Nucleus accumbens (tissue), 56 donors: ENCODE results near the gene NOS3.
"Not testable (repeated sequence)": the region's sequence is repeated elsewhere in the genome, so short reads cannot be mapped to it uniquely, and the experiment has no call there.

Source experiments
- DNase-seq, 56 donors: peaks; one replicate each; lab custom pipeline; 2025; lab: John Stamatoyannopoulos, UW

Gene NOS3

GRCh38 chr7:150997075-150997511 is 6.3 kb downstream of the NOS3 start:
- DNase-seq: no peak

- no peak for DNase-seq
Observed at GRCh38 chr7:150997817-150998216, 7.0 kb downstream of the NOS3 start.

- DNase-seq: no peak
Observed at GRCh38 chr7:150998341-150998740, 7.5 kb downstream of the NOS3 start.

- no peak for DNase-seq
Observed at GRCh38 chr7:150999001-150999400, 8.2 kb downstream of the NOS3 start.

GRCh38 chr7:150999497-151000230 is 8.8 kb downstream of the NOS3 start:
- DNase-seq: no peak

GRCh38 chr7:151000897-151001495 is 10.2 kb downstream of the NOS3 start:
- DNase-seq: no peak

- no peak for DNase-seq
Observed at GRCh38 chr7:151001546-151001945, 10.7 kb downstream of the NOS3 start.

GRCh38 chr7:151003572-151003971 is 12.8 kb downstream of the NOS3 start:
- peak in 5 of 56 donors; percentile 11 to 36 (median 18) for DNase-seq

- DNase-seq: no peak
Observed at GRCh38 chr7:151005566-151005965, 14.7 kb downstream of the NOS3 start.

GRCh38 chr7:151006590-151007300 is 15.9 kb downstream of the NOS3 start:
- no peak for DNase-seq

GRCh38 chr7:151007469-151007898 is 16.7 kb downstream of the NOS3 start:
- DNase-seq: no peak

GRCh38 chr7:151008143-151008510 is 17.3 kb downstream of the NOS3 start:
- no peak for DNase-seq

GRCh38 chr7:151008511-151009323 is 17.9 kb downstream of the NOS3 start:
- peak in 18 of 56 donors; percentile 8 to 56 (median 25) for DNase-seq

- DNase-seq: no peak
Observed at GRCh38 chr7:151009327-151010036, 18.7 kb downstream of the NOS3 start.

GRCh38 chr7:151010037-151010306 is 19.2 kb downstream of the NOS3 start:
- no peak for DNase-seq

- DNase-seq: no peak
Observed at GRCh38 chr7:151010307-151011096, 19.7 kb downstream of the NOS3 start.

GRCh38 chr7:151011097-151011409 is 20.2 kb downstream of the NOS3 start:
- no peak for DNase-seq

GRCh38 chr7:151011616-151012015 is 20.8 kb downstream of the NOS3 start:
- not testable (repeated sequence) for DNase-seq

- no peak for DNase-seq
Observed at GRCh38 chr7:151012031-151012692, 21.3 kb downstream of the NOS3 start.
